Measurements from ENCODE around the gene CASP12.

Gene CASP12

GRCh38 chr11:104917271-104918112, 19.2 kb upstream of the CASP12 start:
- H3K27ac ChIP-seq (ENCODE audit: low read length), result no peak overlapping the region
- no peak overlapping the region for H3K4me3 ChIP-seq (ENCODE audit: low read length)
- no peak for DNase-seq (ENCODE audit: low read depth, low spot score)
- no peaks in the 10 kb centered on the region for H3K27me3 ChIP-seq (ENCODE audit: control insufficient read depth, insufficient read depth, low read length)
- H3K9me3 ChIP-seq (ENCODE audit: control insufficient read depth, insufficient read depth, low read length), result no peaks in the 10 kb centered on the region
- WGBS (ENCODE audit: insufficient coverage, insufficient read length), result no CpG with 5 or more reads among the region's 4 CpGs
- no peaks in the 10 kb centered on the region for H3K4me1 ChIP-seq (ENCODE audit: control insufficient read depth, insufficient read depth, low read length)
- no peaks in the 10 kb centered on the region for H3K36me3 ChIP-seq (ENCODE audit: control insufficient read depth, insufficient read depth, low read length)

GRCh38 chr11:104916442-104916841, 18.2 kb upstream of the CASP12 start:
- no peak for DNase-seq (ENCODE audit: low read depth, low spot score)

GRCh38 chr11:104912102-104912501, 13.8 kb upstream of the CASP12 start:
- no peak overlapping the region for H3K27ac ChIP-seq (ENCODE audit: low read length)
- H3K4me3 ChIP-seq (ENCODE audit: low read length), result no peak overlapping the region
- H3K27me3 ChIP-seq (ENCODE audit: control insufficient read depth, insufficient read depth, low read length), result no peaks in the 10 kb centered on the region
- H3K4me1 ChIP-seq (ENCODE audit: control insufficient read depth, insufficient read depth, low read length), result no peaks in the 10 kb centered on the region
- no CpG with 5 or more reads among the region's 3 CpGs for WGBS (ENCODE audit: insufficient coverage, insufficient read length)
- no peaks in the 10 kb centered on the region for H3K36me3 ChIP-seq (ENCODE audit: control insufficient read depth, insufficient read depth, low read length)
- H3K9me3 ChIP-seq (ENCODE audit: control insufficient read depth, insufficient read depth, low read length), result no peaks in the 10 kb centered on the region
- no peak for DNase-seq (ENCODE audit: low read depth, low spot score)

More at GRCh38 chr11:104916442-104916841, 18.2 kb upstream of the CASP12 start:
- H3K9me3 ChIP-seq (ENCODE audit: control insufficient read depth, insufficient read depth, low read length), result no peaks in the 10 kb centered on the region
- no peak overlapping the region for H3K27ac ChIP-seq (ENCODE audit: low read length)
- H3K4me1 ChIP-seq (ENCODE audit: control insufficient read depth, insufficient read depth, low read length), result no peaks in the 10 kb centered on the region
- no peaks in the 10 kb centered on the region for H3K36me3 ChIP-seq (ENCODE audit: control insufficient read depth, insufficient read depth, low read length)
- H3K27me3 ChIP-seq (ENCODE audit: control insufficient read depth, insufficient read depth, low read length), result no peaks in the 10 kb centered on the region
- no peak overlapping the region for H3K4me3 ChIP-seq (ENCODE audit: low read length)

GRCh38 chr11:104908186-104908531, 9.9 kb upstream of the CASP12 start:
- no peak overlapping the region for H3K27ac ChIP-seq (ENCODE audit: low read length)
- no peaks in the 10 kb centered on the region for H3K36me3 ChIP-seq (ENCODE audit: control insufficient read depth, insufficient read depth, low read length)
- DNase-seq (ENCODE audit: low read depth, low spot score), result no peak
- no CpG with 5 or more reads among the region's 3 CpGs for WGBS (ENCODE audit: insufficient coverage, insufficient read length)
- H3K9me3 ChIP-seq (ENCODE audit: control insufficient read depth, insufficient read depth, low read length), result no peaks in the 10 kb centered on the region
- H3K4me1 ChIP-seq (ENCODE audit: control insufficient read depth, insufficient read depth, low read length), result no peaks in the 10 kb centered on the region
- H3K4me3 ChIP-seq (ENCODE audit: low read length), result no peak overlapping the region
- no peaks in the 10 kb centered on the region for H3K27me3 ChIP-seq (ENCODE audit: control insufficient read depth, insufficient read depth, low read length)

GRCh38 chr11:104907521-104908185, 9.4 kb upstream of the CASP12 start:
- no peak for DNase-seq (ENCODE audit: low read depth, low spot score)
- no peak overlapping the region for H3K4me3 ChIP-seq (ENCODE audit: low read length)
- H3K27me3 ChIP-seq (ENCODE audit: control insufficient read depth, insufficient read depth, low read length), result no peaks in the 10 kb centered on the region
- no peak overlapping the region for H3K27ac ChIP-seq (ENCODE audit: low read length)
- H3K36me3 ChIP-seq (ENCODE audit: control insufficient read depth, insufficient read depth, low read length), result no peaks in the 10 kb centered on the region
- no peaks in the 10 kb centered on the region for H3K4me1 ChIP-seq (ENCODE audit: control insufficient read depth, insufficient read depth, low read length)
- no CpG with 5 or more reads among the region's 7 CpGs for WGBS (ENCODE audit: insufficient coverage, insufficient read length)
- no peaks in the 10 kb centered on the region for H3K9me3 ChIP-seq (ENCODE audit: control insufficient read depth, insufficient read depth, low read length)

- Histone ChIP-seq H3K9me3 (ENCODE audit: control insufficient read depth, insufficient read depth, low read length) (no peaks in the 10 kb centered on the region), H3K4me1 (ENCODE audit: control insufficient read depth, insufficient read depth, low read length) (no peaks in the 10 kb centered on the region), H3K27me3 (ENCODE audit: control insufficient read depth, insufficient read depth, low read length) (no peaks in the 10 kb centered on the region), H3K27ac (ENCODE audit: low read length) (no peak overlapping the region), H3K36me3 (ENCODE audit: control insufficient read depth, insufficient read depth, low read length) (no peaks in the 10 kb centered on the region), H3K4me3 (ENCODE audit: low read length) (no peak overlapping the region)
- DNase-seq (ENCODE audit: low read depth, low spot score), result no peak
- no CpG with 5 or more reads among the region's 4 CpGs for WGBS (ENCODE audit: insufficient coverage, insufficient read length)
These were observed 7.0 kb upstream of the CASP12 start for GRCh38 chr11:104905271-104905670.

- no peaks in the 10 kb centered on the region for H3K36me3 ChIP-seq (ENCODE audit: control insufficient read depth, insufficient read depth, low read length)
- DNase-seq (ENCODE audit: low read depth, low spot score), result no peak
- H3K9me3 ChIP-seq (ENCODE audit: control insufficient read depth, insufficient read depth, low read length), result no peaks in the 10 kb centered on the region
- no peak overlapping the region for H3K4me3 ChIP-seq (ENCODE audit: low read length)
- 0 out of 2 replicates have a peak, but pooled peaks cover 1% of the 10 kb centered on the region for H3K4me1 ChIP-seq (ENCODE audit: control insufficient read depth, insufficient read depth, low read length)
- no peaks in the 10 kb centered on the region for H3K27me3 ChIP-seq (ENCODE audit: control insufficient read depth, insufficient read depth, low read length)
- H3K27ac ChIP-seq (ENCODE audit: low read length), result no peak overlapping the region
These were observed 966 bp upstream of the CASP12 start for GRCh38 chr11:104899226-104899625.

- Histone ChIP-seq H3K4me1 (ENCODE audit: control insufficient read depth, insufficient read depth, low read length) (0 out of 2 replicates have a peak, but pooled peaks cover 1% of the 10 kb centered on the region), H3K9me3 (ENCODE audit: control insufficient read depth, insufficient read depth, low read length) (no peaks in the 10 kb centered on the region), H3K27ac (ENCODE audit: low read length) (no peak overlapping the region), H3K4me3 (ENCODE audit: low read length) (no peak overlapping the region), H3K36me3 (ENCODE audit: control insufficient read depth, insufficient read depth, low read length) (no peaks in the 10 kb centered on the region), H3K27me3 (ENCODE audit: control insufficient read depth, insufficient read depth, low read length) (no peaks in the 10 kb centered on the region)
- no CpG with 5 or more reads among the region's 1 CpG for WGBS (ENCODE audit: insufficient coverage, insufficient read length)
- no peak for DNase-seq (ENCODE audit: low read depth, low spot score)
These were observed 389 bp upstream of the CASP12 start for GRCh38 chr11:104898685-104899013.

- 0 out of 2 replicates have a peak, but pooled peaks cover 1% of the 10 kb centered on the region for H3K4me1 ChIP-seq (ENCODE audit: control insufficient read depth, insufficient read depth, low read length)
- no peaks in the 10 kb centered on the region for H3K36me3 ChIP-seq (ENCODE audit: control insufficient read depth, insufficient read depth, low read length)
- H3K4me3 ChIP-seq (ENCODE audit: low read length), result no peak overlapping the region
- no peak overlapping the region for H3K27ac ChIP-seq (ENCODE audit: low read length)
- no peaks in the 10 kb centered on the region for H3K27me3 ChIP-seq (ENCODE audit: control insufficient read depth, insufficient read depth, low read length)
- WGBS (ENCODE audit: insufficient coverage, insufficient read length), result no CpG with 5 or more reads among the region's 2 CpGs
- no peaks in the 10 kb centered on the region for H3K9me3 ChIP-seq (ENCODE audit: control insufficient read depth, insufficient read depth, low read length)
- no peak for DNase-seq (ENCODE audit: low read depth, low spot score)
These were observed 2.6 kb downstream of the CASP12 start for GRCh38 chr11:104895634-104896033.

- WGBS (ENCODE audit: insufficient coverage, insufficient read length), result no CpG with 5 or more reads among the region's 1 CpG
- Histone ChIP-seq H3K9me3 (ENCODE audit: control insufficient read depth, insufficient read depth, low read length) (no peaks in the 10 kb centered on the region), H3K4me3 (ENCODE audit: low read length) (no peak overlapping the region), H3K4me1 (ENCODE audit: control insufficient read depth, insufficient read depth, low read length) (0 out of 2 replicates have a peak, but pooled peaks cover 1% of the 10 kb centered on the region), H3K27ac (ENCODE audit: low read length) (no peak overlapping the region), H3K27me3 (ENCODE audit: control insufficient read depth, insufficient read depth, low read length) (no peaks in the 10 kb centered on the region), H3K36me3 (ENCODE audit: control insufficient read depth, insufficient read depth, low read length) (no peaks in the 10 kb centered on the region)
- no peak for DNase-seq (ENCODE audit: low read depth, low spot score)
These were observed 4.4 kb downstream of the CASP12 start for GRCh38 chr11:104893876-104894275.

Data from iPS DF 6.9 (cell line).